GM18507 (cell line): ENCODE measurements around the gene DTX4.

Experiments used
- DNase-seq: peaks from one replicate; pipeline ENCODE4 v3.0.0; 2011; ENCODE audit warnings: low read depth; ENCODE audit not compliant: insufficient read length; ENCODE audit errors: extremely low spot score
- FAIRE-seq: peaks from 2 replicates; lab custom pipeline; 2011; peaks lifted over from hg19 to GRCh38; lab: Jason Lieb, UNC

DTX4 gene

DNA sequence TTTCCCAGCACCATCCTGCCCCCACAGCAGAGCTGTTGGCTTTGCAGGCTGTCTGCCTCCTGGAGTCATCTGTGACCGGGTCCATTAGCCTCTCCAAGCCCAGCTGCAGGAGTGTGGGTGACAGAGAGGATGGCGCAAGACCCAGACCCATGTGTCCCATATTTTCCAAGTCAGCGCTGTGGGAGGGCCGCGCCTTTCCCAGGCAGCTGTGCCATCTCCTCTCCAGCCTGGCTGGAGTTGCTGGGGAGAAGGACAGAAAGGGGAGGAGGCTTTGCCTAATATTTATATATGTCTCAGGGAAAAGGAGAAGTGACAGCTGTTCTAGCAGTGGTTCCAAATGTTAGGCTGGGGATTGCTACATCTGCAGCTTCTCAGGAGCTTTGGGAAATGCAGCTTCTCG, 15.7 kb downstream of the DTX4 start:
- DNase-seq: no peak
- FAIRE-seq: no peak

DNA sequence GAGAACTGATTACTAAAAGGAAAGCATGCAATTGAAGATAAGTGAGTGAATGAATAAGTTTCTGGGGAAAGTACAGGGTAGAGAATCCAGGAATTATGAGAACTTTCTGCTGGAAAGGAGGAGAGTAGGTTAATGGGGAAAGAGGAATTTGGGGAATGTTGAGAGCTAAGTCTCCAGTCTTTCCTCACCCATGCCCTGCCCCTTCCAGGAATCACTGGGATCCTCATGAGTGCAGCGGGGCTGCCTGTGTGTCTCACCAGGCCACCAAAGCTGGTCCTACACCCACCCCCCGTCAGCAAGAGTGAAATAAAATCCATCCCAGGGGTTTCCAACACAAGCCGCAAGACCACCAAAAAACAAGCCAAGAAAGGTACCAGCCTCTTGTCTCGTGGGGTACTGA, 17.0 kb downstream of the DTX4 start:
- FAIRE-seq (no peak), DNase-seq (no peak)

DNA sequence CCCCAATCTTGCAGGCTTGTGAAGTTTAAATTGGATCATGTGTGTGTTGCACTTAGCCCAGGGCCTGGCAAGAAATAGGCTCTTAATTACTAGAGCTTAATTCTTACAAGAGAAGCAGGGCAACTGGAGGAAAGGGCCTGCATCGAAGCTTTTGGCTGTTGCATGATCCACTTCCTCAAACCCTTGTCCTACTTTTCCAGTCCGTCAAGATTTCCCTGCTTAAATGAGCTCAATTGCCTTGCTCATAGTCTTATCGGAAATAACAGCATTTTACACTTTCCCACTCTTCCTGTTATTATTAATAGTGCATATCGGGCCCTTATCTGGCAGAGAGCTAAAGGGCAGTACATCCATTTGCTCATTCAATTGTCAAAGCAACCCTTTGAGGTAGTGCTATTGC, 18.1 kb downstream of the DTX4 start:
- DNase-seq (no peak), FAIRE-seq (no peak)

DNA sequence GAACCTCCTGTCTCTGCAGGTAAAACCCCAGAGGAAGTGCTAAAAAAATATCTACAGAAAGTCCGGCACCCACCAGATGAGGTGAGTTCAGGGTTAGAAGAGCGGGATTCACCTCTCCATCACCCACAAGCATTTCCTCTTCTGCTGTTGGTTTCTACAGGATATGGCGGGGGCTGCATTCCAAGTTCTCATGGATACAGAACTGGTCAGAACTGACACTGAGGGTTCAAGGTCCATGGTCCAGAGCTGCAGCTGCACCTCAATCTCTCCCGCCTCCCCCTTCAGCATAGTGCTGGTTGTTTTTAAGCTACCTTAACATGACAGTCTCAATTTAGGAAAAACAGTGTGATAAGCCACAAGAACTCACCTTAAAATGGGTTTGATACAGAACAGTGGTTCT, 19.2 kb downstream of the DTX4 start:
- no peak for DNase-seq
- no peak for FAIRE-seq

DNA sequence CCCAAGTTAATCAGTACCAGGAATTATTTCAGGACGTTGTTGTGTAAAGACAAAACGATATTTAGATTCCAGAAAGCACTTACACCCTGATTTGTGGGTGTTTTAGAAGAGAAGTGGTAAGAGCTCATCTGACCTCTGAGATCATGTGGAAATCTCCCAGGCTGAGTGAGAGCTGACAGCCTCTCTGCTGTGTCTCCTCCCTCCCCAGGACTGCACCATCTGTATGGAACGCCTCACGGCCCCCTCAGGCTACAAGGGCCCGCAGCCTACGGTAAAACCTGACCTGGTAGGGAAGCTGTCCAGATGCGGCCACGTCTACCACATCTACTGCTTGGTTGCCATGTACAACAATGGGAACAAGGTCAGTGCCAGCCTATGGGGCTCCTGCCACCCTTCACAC, 20.0 kb downstream of the DTX4 start:
- no peak for DNase-seq
- no peak for FAIRE-seq

DNA sequence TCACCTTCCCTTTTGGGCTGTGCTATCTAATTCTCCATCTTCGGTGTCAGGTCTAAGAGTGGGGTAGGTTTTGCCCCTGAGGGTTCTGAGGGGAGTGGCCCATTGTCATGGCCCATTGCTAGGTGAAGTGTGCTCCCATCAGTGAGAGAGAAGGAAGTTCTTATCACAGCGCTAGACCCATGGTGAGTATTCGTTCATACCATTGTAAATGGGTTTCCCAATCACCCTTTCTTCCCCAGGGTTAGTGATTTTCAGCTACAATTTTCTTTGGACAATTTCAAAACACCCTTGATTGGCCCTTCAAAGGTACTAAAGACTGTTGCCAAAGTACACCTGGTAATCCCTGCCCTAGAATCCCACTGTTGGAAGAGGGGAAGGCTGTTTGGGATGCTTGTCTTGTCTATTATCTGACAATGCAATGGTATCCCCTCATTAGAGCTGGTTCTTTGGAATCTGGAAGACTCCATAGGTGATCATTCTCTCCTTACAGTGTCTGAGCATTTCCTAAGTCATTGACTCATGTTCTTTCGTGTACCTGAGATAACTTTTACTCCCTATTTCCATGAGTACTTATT, 20.6 kb downstream of the DTX4 start:
- DNase-seq (no peak), FAIRE-seq (no peak)

- no peak for FAIRE-seq
- no peak for DNase-seq
Observed at GRCh38 chr11:59193587-59194130, 21.7 kb downstream of the DTX4 start.

- FAIRE-seq (no peak), DNase-seq (no peak)
Observed at GRCh38 chr11:59195586-59195985, 23.7 kb downstream of the DTX4 start.

GRCh38 chr11:59196777-59197176, 24.8 kb downstream of the DTX4 start:
- DNase-seq: no peak
- no peak for FAIRE-seq

- DNase-seq (no peak), FAIRE-seq (no peak)
Observed at GRCh38 chr11:59197991-59198390, 26.1 kb downstream of the DTX4 start.

DNA sequence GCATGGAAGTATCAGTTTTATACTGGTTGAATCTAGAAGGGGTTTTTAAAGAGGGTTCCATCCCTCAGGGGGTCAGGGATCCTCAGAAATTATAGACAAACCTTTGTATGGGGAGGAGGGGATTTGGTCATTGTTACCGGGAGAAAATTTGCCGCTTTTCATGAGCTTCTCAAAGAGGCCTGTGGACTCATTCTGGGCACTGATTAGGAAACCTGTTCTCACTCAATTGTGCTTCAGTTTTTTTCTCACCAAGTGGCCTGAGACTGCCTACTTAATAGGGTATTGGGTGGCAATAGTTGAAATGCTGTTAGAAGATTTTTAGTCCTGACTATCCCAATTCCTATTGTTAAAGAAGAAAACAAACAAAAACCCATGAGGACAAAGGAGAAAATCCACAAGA, 26.8 kb downstream of the DTX4 start:
- no peak for FAIRE-seq
- DNase-seq: no peak

DNA sequence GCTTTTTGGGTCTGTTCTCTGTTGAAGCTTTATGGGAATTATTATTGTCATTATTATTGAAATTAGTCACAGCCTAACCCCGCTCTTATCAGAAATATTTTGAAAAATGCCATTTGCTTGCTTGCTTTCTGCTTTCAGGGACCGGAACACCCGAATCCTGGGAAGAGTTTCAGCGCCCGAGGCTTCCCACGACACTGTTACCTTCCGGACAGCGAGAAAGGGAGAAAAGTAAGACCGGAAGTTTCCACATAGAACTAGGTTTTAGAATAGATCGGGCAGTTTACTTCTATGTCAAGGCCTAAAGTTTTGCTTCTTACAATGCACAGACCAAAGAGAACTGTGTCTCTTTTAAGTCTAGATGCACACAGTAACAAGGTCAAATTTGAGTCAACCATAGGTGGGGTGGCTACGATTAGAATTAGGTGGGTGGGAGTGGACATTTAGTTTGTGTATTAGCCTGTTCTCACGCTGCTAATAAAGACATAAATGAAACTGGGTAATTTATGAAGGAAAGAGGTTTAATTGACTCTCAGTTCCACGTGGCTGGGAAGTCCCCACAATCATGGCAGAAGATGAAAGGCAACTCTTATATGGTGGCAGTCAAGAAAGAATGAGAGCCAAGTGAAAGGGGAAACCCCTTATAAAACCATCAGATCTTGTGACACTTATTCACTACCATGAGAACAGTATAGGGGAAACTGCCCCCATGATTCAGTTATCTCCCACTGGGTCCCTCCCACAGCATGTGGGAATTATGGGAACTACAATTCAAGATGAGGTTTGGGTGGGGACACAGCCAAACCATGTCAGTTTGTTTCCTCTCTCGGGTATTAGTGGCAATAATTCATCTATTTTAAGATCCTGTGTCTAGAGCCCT, 27.9 kb downstream of the DTX4 start:
- FAIRE-seq: peak; percentile 86
- DNase-seq: no peak

- no peak for FAIRE-seq
- DNase-seq: no peak
Observed at GRCh38 chr11:59200423-59200746, 28.5 kb downstream of the DTX4 start.

- FAIRE-seq (peak; percentile 51), DNase-seq (no peak)
Observed at GRCh38 chr11:59201353-59201752, 29.4 kb downstream of the DTX4 start.

DNA sequence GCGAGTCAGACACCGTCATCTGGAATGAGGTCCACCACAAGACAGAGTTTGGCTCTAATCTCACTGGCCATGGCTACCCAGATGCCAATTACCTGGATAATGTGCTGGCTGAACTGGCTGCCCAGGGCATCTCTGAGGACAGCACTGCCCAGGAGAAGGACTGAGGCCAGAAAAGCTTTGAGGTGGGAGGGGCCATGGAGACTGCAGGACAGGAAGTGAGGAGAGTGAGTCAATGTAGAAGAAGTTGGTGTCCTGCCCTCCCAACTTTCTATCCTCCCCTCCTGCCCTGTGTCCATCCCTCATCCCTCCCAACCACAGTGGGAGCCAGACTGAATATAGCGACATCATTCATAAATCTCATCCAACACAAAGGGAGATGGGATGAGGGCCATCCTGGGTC, 32.8 kb downstream of the DTX4 start:
- FAIRE-seq (no peak), DNase-seq (no peak)

DNA sequence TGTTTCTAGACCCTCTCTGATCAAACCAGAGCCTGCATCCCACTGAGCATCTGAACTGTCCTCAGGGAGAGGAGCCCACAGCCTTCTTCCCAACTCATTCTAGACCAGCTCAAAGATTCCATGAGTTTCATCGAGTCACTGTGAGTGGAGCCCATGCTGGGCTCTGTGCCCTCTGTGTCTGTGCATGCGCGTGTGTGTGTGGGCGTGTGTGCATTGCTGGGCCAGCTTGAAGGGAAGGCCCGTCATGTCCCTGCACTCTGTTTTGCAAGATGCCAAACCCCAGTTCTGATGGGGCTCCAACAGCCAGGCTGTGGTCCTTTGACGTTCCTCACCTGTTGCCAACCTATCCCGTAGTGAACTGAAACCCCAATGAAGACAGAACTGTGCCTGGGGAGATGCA, 33.7 kb downstream of the DTX4 start:
- no peak for FAIRE-seq
- DNase-seq: no peak

DNA sequence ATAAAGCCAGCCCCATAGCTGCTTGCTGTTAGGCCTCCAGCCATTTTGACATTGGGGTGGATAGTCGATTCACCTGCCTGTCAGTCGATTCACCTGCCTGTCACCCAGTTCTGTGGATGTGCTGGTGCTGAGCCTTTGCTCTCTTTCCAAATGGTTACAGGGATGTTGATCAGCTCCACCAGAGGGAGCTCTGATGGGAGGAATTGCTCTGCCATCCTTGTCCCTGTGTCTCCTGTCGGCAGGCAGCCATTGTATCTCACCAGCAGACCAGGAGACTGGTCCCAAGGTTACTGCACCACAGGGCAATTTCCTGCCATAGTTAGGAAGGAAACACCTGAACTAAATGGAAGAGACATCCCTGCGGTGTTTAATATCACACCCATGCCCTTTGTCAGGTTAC, 34.7 kb downstream of the DTX4 start:
- FAIRE-seq: no peak
- no peak for DNase-seq

- FAIRE-seq (peak; percentile 96), DNase-seq (no peak)
Observed at GRCh38 chr11:59207988-59208451, 36.1 kb downstream of the DTX4 start.

DNA sequence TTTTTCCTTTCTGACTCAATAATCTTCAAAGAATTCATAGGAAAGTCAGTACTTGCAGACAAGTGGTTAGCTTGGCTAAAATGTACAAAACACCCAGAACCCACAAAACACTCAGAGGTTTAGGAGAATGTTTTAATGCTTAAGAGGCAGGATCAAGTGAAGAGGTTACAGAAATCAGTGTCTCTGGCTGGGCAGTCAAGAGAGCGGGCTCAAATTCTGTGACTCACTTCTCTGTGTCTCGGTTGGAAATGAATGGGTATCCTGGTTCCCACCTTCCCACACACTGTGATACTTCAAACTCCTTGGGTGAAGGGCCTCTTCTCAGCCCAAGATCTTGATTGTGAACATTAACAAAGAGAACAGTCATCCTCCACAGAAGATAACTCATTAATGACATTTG, 37.0 kb downstream of the DTX4 start:
- DNase-seq (no peak), FAIRE-seq (no peak)

- DNase-seq: no peak
- no peak for FAIRE-seq
Observed at GRCh38 chr11:59212222-59212621, 40.3 kb downstream of the DTX4 start.
